GM19455 (cell line): ENCODE data around the gene SLC13A5.
"Not testable (repeated sequence)": the region's sequence is repeated elsewhere in the genome, so short reads cannot be mapped to it uniquely, and the experiment has no call there.

Experiments used
- ATAC-seq: cut with Tn5 transposase; IDR thresholded peaks from one replicate; pipeline ENCODE4 v1.9.1; 2021; ENCODE audit not compliant: unreplicated experiment

The SLC13A5 gene

DNA sequence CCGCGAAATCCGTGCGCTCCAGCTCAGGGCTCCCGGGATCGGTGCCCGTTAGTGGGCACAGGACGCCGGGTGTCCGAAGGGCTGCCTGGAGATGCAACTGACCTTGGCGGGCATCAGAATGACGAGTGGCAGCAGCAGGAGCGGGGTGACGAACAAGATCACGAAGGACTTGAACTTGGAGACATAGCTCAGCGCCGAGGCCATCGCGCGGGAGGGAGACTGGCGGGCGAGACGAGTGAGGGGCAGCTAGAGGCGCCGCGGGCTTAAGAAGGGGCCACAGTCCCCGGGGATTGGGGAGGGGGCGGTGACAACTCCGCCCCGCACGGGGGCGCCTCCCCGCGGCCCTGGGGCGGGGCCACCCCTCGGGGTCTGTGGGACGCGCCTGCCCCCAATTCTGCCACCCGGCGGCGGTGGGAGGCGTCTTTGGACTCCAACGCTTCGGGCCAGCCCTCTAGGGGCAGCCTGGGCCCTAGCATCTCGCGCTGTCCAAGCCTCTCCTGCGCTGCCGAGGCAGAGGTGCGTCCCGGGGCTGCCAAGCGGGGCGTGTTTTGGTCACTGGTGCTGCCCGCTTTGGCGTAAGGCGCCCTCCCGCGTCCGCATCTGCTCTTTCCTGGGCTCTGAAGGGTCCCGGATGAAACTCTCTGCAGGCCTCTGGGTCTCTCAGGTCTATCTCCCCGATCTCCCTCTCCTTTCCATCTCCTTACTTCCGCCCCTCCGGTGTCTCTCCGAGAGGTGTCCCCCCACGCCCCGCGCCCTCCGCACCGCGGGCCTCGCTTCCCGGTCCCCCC, at the start of gene SLC13A5:
SLC13A5 (minus strand) TSS at position 240 of the 788 bp plus-strand sequence; CDS start at position 204, 36 bp downstream.
- ATAC-seq = no peak

DNA sequence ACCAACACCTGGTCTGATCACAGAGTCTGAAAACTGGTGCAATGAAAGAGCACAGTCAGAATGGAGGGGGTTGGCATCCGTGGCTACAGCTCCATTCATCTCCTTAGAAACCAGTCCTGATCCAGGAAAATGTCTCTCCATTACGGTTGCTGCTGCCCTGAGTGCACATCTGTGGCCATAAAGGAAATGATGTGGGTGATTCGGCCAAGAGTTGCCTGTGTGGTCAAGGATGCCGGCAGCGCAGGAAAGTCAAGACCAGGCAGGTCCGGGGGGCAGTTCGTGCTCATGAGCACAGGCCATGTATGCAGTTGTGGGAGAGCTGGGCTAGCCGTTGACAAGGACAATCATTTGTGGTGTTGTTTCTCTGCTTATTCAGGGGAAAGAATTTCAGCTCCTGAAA, 48.6 kb upstream of the SLC13A5 start:
- ATAC-seq = no peak

DNA sequence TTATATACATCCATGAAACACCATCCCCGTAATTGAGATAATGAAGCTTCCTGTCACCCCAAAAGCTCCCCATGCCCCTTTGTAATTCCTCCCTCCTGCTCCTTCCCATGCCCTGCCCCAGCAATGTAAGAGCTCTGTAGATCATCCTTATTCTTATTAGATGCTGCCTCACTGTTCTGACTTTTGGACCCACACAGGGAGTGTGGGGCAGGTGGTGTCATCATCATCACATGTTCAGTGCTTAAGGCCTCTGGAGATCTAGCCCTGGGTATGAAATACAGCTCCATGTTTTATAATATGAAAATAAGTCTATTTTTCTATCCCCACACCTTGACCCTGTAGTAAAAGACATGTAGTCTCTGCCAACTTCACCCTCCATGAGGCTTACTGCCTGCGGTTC, 44.6 kb upstream of the SLC13A5 start:
- ATAC-seq = no peak

DNA sequence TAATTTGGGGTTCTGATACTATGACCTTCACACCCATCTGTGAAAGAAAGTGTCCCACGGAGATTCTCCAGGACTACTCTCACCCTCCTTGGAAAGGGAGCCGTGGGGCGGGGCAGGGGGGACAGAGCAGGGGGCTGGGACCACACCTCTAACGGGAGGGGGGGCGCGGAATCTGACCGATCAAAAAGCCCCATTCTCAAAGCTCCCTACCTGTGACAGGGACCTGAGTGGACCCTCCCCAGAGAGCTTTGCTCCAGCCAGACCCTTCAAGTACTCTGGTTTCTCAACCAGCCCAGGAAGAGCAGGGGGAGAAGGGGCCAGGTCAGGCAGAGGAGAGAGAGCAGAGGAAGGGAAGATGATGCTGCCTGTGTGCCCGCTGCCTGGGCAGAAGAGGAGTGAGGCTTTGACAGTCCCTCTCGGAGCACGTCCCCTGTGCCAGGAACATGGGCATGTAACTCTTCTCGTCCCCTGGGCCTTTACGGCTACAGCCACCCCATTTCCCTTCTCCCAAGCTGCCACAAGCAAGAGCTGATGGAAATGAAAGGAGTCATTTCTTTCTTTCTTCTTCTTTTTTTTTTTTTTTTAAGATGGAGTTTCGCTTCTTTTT, 43.4 kb upstream of the SLC13A5 start:
- ATAC-seq = no peak

DNA sequence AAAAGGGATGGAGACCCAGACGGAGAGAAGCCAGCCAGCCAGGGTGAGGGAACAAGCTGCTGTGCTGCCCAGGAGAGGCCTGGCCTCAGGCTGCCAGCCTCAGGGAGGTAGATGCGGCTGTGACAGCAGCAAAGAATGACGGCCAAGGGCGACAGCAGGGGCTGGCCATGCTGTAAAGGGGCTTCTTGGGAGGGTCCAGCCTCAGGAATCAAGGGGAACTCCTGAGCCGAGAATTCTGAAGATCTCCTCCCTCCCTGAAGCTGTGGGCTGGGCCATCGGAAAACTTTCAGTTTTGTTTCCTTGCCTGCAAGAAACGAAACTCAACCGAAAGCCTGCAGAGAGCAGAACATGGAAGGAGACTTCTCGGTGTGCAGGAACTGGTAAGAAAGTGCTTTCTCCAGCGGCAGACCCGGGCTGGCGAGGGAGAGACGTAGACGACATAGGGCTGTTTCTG, 42.6 kb upstream of the SLC13A5 start, which contains the start of gene XAF1:
XAF1 (plus strand) TSS at position 316 of the 454 bp plus-strand sequence; CDS start at position 349, 33 bp downstream.
- no peak for ATAC-seq

DNA sequence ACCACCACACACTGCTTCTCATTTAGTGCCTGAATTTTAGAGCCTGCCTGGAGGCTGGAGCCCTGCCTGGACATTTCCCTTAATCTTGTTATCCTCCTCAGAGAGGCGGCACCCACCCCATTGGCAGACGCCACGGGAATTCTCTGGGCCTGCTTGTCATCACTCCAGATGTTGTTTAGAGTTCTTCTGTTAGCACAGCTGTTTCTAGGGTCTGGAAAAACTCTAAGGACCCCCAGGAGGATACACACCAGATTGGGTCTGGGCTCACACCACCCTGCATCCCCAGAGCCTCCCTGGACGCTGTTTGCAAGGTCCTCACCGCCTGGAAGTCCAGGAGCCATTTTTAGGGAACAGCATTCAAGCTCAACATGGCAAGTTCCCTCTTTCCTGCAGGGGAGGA, 42.1 kb upstream of the SLC13A5 start:
- no peak for ATAC-seq

DNA sequence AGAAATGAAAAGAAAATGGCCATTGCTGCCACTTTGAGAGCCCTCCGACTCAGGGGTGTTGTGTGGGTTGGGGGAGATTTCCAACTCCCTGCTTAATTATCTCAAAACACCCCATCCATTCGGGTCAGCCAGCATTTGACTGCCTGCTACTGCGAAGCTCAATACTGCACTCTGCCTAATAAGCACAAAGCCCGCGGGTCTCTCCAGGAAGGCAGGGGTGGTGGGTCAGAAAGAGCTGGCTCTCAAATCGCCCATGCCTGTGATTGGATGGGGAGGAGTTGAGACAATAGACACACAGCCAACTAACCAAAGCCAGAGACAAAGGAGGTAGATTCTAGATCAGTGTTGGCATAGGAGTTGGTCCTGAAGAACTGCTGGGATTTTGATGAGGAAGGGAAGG, 40.4 kb upstream of the SLC13A5 start:
- no peak for ATAC-seq

DNA sequence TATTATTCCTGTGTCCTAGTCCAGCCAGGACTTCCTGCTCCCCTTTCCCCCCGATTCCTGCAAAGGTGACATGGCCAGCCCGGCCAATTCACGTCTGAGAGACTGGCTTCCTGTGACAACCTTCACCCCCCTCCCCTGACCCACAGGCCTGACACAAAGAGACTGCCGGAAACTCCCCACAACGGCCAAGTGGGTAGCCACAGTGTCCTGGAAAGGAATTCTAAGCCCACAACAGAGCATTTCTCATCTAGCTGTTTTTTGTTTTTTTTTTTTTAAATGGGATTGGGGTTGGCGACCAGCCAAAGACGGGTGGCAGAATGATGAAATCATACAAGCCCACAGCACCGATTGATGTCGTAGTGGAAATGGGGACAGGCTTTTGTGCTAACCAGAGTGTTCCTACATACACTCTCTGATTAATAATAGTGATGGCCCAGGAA, 39.9 kb upstream of the SLC13A5 start:
- no peak for ATAC-seq

DNA sequence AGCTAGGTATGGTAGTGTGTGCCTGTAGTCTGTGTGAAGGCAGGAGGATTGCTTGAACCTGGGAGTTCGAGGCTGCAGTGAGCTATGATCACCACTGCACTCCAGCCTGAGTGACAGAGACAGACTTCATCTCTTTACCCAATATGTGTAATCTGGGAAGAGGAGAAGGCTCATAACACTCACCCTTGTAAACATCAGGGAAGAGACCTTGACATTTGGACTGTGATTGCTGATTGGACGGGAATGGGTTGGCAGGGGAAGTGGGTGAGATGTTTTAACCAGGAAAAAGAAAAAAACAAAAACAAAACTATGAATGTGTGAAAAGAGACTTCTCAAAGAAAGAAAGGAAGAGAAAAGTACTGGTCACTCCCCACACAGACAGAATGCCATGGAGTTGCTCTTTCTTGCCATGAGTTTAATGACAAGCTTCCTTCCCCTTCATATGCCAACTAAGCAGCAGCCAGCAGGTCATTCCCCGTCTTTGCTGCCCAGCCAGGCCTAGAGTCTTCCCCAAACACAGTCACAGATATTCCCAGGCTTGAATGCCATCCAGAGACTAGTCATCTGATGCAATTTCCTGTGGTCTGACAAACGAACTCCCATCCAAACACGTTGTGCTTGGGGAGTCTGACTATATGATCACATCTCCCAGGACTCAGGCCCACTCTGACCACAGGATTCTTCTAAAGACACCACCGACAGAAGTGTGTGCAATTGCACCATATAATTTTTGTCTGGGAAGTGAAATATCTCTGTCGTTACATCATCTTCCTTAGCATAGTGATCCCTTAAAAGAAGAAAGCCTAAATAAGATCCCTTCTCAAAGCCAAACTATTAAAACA, 39.1 kb upstream of the SLC13A5 start:
- ATAC-seq = no peak

DNA sequence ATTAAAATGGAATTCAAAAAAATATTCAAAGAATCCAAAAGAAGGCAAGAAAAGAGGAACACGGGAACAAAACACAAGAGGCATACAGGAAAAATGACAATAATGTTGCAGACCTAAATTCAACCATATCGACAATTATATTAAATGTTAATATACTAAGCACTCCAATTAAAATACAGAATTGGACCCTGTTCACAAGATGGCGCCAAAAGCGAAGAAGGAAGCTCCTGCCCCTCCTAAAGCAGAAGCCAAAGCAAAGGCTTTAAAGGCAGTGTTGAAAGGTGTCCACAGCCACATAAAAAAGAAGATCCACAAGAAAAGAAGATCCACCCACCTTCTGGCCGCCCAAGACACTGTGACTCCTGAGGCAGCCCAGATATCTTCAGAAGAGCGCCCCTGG, 36.4 kb upstream of the SLC13A5 start:
- no peak for ATAC-seq

DNA sequence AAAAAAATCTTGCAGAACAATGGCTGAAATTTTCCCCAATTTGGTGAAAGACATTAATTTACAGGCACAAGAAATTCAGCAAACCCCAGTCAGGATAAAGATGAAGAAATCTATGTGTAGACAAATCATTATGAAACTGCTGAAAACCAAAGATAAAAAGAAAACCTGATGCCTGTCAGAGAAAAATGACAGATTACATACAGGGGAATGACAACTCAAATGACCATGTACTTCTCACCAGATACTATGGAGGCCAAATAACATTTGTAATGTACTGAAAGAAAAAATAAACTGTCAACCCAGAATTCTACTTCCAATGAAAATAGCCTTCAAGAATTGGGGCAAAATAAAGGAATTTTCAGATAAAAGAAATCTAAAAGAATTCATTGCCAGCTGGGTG, 35.4 kb upstream of the SLC13A5 start:
- no peak for ATAC-seq

DNA sequence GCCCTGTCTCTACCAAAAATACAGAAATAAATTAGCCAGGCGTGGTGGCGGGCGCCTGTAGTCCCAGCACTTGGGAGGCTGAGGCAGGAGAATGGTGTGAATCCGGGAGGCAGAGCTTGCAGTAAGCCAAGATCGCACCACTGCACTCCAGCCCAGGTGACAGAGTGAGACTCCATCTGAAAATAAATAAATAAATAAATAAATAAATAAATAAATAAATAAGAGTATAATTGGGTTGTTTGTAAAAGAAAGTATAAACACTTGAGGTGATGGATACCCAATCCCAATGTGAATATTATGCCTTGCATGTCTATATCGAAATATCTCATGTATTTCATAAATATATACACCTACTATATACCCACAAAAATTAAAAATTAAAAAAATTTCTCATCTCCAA, 33.5 kb upstream of the SLC13A5 start:
- ATAC-seq = not testable (repeated sequence)

DNA sequence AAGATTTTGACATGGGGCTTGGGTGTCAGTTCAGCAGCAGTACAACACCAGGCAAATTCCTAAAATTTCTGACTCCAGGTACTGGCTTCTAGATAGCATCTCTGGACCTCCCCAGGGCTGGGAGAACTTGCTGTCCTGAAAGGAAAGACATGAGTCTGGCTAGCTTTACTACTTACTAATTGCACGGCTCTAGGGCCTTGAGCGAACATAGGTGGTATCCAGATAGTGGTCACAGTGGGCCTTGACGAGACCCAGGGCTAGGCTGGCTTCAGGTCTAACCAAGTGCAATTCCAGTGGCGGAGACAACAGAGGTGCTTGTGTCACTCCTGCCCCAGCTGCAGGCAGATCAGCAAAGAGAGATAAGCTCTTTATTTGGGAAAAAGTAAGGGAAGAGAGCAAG, 16.4 kb upstream of the SLC13A5 start:
- no peak for ATAC-seq

DNA sequence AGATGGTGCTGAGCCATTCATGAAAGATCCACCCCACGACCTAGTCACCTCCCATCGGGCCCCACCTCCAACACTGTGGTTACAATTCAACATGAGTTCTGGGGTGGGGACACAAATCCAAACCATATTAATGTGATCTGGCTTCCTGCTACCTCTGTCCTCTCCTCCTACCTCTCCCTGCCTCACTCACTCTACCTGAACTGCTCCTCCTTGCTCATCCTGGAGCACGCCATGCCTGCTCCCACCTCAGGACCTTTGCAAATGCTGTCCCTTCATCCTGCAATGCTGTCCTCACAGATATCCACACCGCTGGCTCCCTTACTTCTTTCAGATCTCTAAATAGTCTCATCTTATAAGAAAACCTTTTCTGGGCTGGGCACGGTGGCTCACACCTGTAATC, 10.8 kb upstream of the SLC13A5 start:
- ATAC-seq = no peak

DNA sequence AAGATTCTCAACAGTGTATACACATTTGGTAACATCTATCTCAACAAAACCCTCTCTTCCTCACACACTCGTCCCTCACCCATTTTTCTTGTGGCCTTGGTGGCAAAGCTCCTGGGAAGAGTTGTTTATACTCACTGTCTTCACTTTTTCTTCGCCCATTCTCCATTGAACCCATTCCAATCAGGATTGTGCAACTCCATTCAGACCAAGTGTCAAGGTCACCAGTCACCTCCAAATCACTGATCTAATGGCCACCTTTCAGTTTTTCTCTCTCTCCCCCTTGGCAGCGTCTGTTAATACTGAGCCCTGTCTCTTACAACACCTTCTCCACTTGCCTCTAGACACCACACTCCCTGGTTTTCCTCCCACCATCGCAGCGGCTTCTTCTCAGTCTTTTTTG, 8.6 kb upstream of the SLC13A5 start:
- no peak for ATAC-seq

DNA sequence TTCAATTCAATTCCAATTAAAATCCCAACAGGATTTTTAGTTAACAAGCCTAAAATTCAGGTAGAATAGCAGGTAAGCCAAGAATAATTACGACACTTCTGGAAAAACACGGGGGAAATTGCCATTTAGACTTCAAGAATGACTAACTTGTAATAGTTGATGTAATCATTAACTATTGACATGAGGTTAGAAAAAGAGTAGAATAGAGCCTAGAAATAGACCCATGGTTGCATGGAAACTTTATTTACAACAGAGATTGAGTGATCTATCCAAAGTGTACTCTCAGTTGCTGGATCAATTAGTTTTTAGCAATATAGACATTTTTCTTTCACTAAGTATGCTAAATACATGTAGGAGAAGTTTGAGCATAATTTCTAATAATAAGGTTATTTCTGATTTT, 3.6 kb upstream of the SLC13A5 start:
- ATAC-seq = no peak

DNA sequence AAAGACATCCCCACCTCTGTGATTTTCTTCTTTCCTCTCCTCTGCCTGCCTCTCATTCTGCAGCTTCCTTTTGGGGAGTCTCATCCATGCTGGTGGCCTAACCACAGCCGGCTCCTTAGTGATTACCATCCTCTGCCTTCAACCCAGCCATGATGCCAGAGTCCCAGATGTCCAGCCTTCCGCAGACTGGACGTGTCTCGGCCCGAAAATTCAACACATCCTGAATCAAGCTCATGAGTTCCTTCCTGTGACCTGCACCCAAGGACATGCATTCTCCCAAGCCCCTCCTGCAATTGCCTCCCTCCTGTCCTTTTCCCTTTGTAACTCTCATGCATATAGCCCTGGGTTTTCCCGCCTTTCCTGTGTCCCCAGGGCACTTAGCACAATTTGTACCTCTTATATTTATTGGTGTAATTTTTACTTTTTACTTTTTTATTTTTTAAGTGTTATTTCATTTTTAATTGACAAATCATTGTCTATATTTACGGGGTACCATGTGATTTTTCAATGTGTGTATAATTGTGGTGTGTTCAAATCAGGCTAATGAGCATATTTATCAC, 1.2 kb upstream of the SLC13A5 start:
- no peak for ATAC-seq

DNA sequence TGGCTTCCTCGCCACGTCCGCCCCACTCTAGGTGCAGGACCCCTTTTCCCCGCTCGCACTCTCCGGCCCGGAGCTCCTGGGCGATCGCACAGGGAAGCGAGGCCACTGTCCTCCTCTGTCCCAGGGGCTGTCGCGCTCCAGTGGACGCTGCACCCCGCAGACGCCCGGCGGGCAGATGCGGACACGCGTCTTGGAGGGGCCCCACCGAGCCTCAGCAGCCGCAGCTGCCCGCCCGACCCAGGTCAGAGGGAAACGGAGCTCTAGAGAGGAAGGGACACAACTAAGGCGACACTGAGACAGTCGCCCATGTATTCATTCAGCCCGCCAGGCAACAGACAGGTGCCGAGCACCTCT, 726 bp upstream of the SLC13A5 start:
- no peak for ATAC-seq

DNA sequence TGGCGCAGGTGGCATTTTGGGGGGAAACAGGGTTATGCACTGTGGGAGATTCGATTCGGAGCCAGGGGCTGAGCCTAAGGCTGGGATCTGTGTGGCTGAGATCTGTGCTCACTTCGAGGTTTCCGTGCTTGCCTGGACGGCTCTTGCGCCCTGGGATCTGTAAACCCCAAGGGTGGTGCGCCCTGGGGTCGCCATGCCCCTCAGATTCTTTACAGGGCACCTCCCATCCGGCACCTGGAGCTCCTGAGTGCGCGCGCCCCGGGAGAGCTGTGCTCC, 377 bp downstream of the SLC13A5 start:
- no peak for ATAC-seq

DNA sequence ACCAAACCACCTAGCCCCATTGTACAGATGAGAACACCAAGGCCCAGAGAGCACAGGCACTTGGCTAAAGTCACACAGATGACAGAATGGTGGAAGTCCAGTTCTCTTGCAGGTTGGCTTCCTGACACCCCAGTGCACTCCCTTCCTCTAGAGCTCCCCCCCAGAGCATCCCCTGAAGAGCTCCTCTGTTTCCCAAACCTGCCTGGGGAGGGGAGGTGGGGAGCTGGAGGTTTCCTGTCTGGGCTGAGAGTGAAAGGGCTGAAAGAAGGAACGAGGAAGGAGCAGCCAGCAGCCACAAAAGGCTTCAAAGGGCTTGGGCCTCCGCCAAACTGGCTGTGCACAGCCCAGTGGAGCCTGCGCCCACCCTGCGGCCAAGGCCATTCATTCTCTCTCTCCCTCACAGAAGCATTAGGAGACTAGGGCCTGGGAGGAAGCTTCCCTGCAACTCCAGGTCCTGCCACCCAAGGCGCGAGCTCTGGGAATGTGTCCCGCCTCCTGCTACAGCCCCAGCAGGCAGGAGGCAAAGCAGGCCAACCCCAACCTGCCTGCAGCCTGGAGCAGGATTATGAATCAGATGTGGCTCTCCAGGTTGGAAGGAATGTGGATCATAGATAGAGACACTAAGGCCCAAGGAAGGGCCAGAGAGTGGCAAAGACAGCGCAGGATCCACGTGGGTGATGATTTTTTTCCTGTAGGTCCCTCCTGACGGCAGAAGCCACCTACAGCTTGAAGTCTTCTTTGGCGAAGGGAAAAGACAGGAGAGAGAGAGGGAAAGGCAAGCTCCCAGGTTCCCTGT, 913 bp downstream of the SLC13A5 start:
- no peak for ATAC-seq

DNA sequence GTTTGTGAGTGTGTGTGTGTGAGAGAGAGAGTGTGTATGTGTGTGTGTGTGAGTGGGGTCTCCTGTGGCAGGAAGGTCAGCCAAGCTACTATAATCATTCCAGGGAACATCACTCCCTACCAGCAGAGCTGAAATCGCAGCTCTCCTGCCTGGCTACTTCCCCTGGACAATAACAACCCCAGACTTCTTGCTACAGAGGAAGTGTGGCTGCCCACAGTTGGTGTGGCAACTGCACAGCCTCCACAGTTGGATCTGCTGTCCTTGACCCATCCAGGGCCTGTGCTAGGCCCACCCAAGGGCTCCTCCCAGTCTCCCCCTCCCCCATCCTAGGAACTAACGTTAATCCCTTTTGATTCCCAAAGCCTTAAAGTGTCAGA, 1.5 kb downstream of the SLC13A5 start:
- ATAC-seq = no peak
